Measurements from ENCODE around the gene ZSWIM7. TPM values are rescaled to one million over a fixed set of nuclear protein-coding genes. Genes with fewer than 3 reads are reported as not detected.
"Not testable (repeated sequence)": the region's sequence is repeated elsewhere in the genome, so short reads cannot be mapped to it uniquely, and the experiment has no call there.

The ZSWIM7 gene
- total RNA-seq, 1 experiment from 2014 or later: 41.0 TPM

- Histone ChIP-seq H3K9ac (ENCODE audit: low read length) (no peak overlapping the region), H3K27ac (ENCODE audit: low read length) (no peak overlapping the region), H3K79me2 (ENCODE audit: low read length) (no peaks in the 10 kb centered on the region), H3K9me2 (replicated peaks; ENCODE audit: insufficient read depth, low read length) (no peaks in the 10 kb centered on the region), H2AFZ (ENCODE audit: low read length) (no peak overlapping the region), H3K9me3 (ENCODE audit: low read length) (no peaks in the 10 kb centered on the region), H3K4me3 (ENCODE audit: low read length) (no peak overlapping the region), H4K20me1 (ENCODE audit: insufficient read depth, low read depth, low read length) (no peaks in the 10 kb centered on the region), H3K27me3 (ENCODE audit: low read length) (no peaks in the 10 kb centered on the region), H3K4me1 (ENCODE audit: low read length) (no peaks in the 10 kb centered on the region), H3K4me2 (ENCODE audit: low read depth, low read length, poor library complexity, severe bottlenecking) (no peak overlapping the region), H3K36me3 (ENCODE audit: insufficient read depth, low read length) (no peaks in the 10 kb centered on the region)
- peak; percentile 55 for DNase-seq
Observed at GRCh38 chr17:15942207-15942833, 57.2 kb downstream of the ZSWIM7 start.

GRCh38 chr17:15941781-15942180, 57.7 kb downstream of the ZSWIM7 start:
- H3K4me1 ChIP-seq (ENCODE audit: low read length): no peaks in the 10 kb centered on the region
- H3K36me3 ChIP-seq (ENCODE audit: insufficient read depth, low read length): no peaks in the 10 kb centered on the region
- H3K9me2 ChIP-seq (replicated peaks; ENCODE audit: insufficient read depth, low read length): no peaks in the 10 kb centered on the region
- no peaks in the 10 kb centered on the region for H3K27me3 ChIP-seq (ENCODE audit: low read length)
- H3K4me2 ChIP-seq (ENCODE audit: low read depth, low read length, poor library complexity, severe bottlenecking): no peak overlapping the region
- H4K20me1 ChIP-seq (ENCODE audit: insufficient read depth, low read depth, low read length): no peaks in the 10 kb centered on the region
- H3K9me3 ChIP-seq (ENCODE audit: low read length): no peaks in the 10 kb centered on the region
- H3K4me3 ChIP-seq (ENCODE audit: low read length): no peak overlapping the region
- H3K27ac ChIP-seq (ENCODE audit: low read length): no peak overlapping the region
- H2AFZ ChIP-seq (ENCODE audit: low read length): no peak overlapping the region
- H3K79me2 ChIP-seq (ENCODE audit: low read length): no peaks in the 10 kb centered on the region
- H3K9ac ChIP-seq (ENCODE audit: low read length): no peak overlapping the region
- DNase-seq: no peak

- H3K79me2 ChIP-seq (ENCODE audit: low read length); H3K4me1 ChIP-seq (ENCODE audit: low read length); H3K9me3 ChIP-seq (ENCODE audit: low read length); H3K9me2 ChIP-seq (replicated peaks; ENCODE audit: insufficient read depth, low read length); H4K20me1 ChIP-seq (ENCODE audit: insufficient read depth, low read depth, low read length); H3K27ac ChIP-seq (ENCODE audit: low read length); H3K4me3 ChIP-seq (ENCODE audit: low read length); H3K4me2 ChIP-seq (ENCODE audit: low read depth, low read length, poor library complexity, severe bottlenecking); DNase-seq; H3K27me3 ChIP-seq (ENCODE audit: low read length); H3K9ac ChIP-seq (ENCODE audit: low read length); H2AFZ ChIP-seq (ENCODE audit: low read length); H3K36me3 ChIP-seq (ENCODE audit: insufficient read depth, low read length): not testable (repeated sequence)
Observed at GRCh38 chr17:15936481-15936880, 63.0 kb downstream of the ZSWIM7 start.

GRCh38 chr17:15935891-15936290, 63.6 kb downstream of the ZSWIM7 start:
- Histone ChIP-seq H3K4me1 (ENCODE audit: low read length) (peaks cover 7% of the 10 kb centered on the region), H3K9me2 (replicated peaks; ENCODE audit: insufficient read depth, low read length) (no peaks in the 10 kb centered on the region), H3K9ac (ENCODE audit: low read length) (no peak overlapping the region), H3K79me2 (ENCODE audit: low read length) (no peaks in the 10 kb centered on the region), H3K4me2 (ENCODE audit: low read depth, low read length, poor library complexity, severe bottlenecking) (no peak overlapping the region), H3K36me3 (ENCODE audit: insufficient read depth, low read length) (no peaks in the 10 kb centered on the region), H3K4me3 (ENCODE audit: low read length) (no peak overlapping the region), H3K27me3 (ENCODE audit: low read length) (no peaks in the 10 kb centered on the region), H4K20me1 (ENCODE audit: insufficient read depth, low read depth, low read length) (no peaks in the 10 kb centered on the region), H3K27ac (ENCODE audit: low read length) (no peak overlapping the region), H2AFZ (ENCODE audit: low read length) (no peak overlapping the region), H3K9me3 (ENCODE audit: low read length) (no peaks in the 10 kb centered on the region)
- DNase-seq: no peak

- Histone ChIP-seq H4K20me1 (ENCODE audit: insufficient read depth, low read depth, low read length) (no peaks in the 10 kb centered on the region), H3K4me3 (ENCODE audit: low read length) (no peak overlapping the region), H3K9me3 (ENCODE audit: low read length) (no peaks in the 10 kb centered on the region), H3K9ac (ENCODE audit: low read length) (no peak overlapping the region), H3K79me2 (ENCODE audit: low read length) (no peaks in the 10 kb centered on the region), H3K9me2 (replicated peaks; ENCODE audit: insufficient read depth, low read length) (no peaks in the 10 kb centered on the region), H3K4me2 (ENCODE audit: low read depth, low read length, poor library complexity, severe bottlenecking) (no peak overlapping the region), H3K27me3 (ENCODE audit: low read length) (no peaks in the 10 kb centered on the region), H2AFZ (ENCODE audit: low read length) (no peak overlapping the region), H3K4me1 (ENCODE audit: low read length) (peaks cover 18% of the 10 kb centered on the region), H3K27ac (ENCODE audit: low read length) (no peak overlapping the region), H3K36me3 (ENCODE audit: insufficient read depth, low read length) (no peaks in the 10 kb centered on the region)
- no peak for DNase-seq
Observed at GRCh38 chr17:15934866-15935265, 64.6 kb downstream of the ZSWIM7 start.

- H3K4me3 ChIP-seq (ENCODE audit: low read length): no peak overlapping the region
- no peak for DNase-seq
- no peaks in the 10 kb centered on the region for H3K36me3 ChIP-seq (ENCODE audit: insufficient read depth, low read length)
- peak overlapping the region; percentile 28 for H3K4me2 ChIP-seq (ENCODE audit: low read depth, low read length, poor library complexity, severe bottlenecking)
- H3K9me2 ChIP-seq (replicated peaks; ENCODE audit: insufficient read depth, low read length): no peaks in the 10 kb centered on the region
- no peaks in the 10 kb centered on the region for H3K79me2 ChIP-seq (ENCODE audit: low read length)
- H4K20me1 ChIP-seq (ENCODE audit: insufficient read depth, low read depth, low read length): no peaks in the 10 kb centered on the region
- H2AFZ ChIP-seq (ENCODE audit: low read length): no peak overlapping the region
- no peaks in the 10 kb centered on the region for H3K27me3 ChIP-seq (ENCODE audit: low read length)
- peaks cover 21% of the 10 kb centered on the region for H3K4me1 ChIP-seq (ENCODE audit: low read length)
- H3K27ac ChIP-seq (ENCODE audit: low read length): no peak overlapping the region
- H3K9ac ChIP-seq (ENCODE audit: low read length): no peak overlapping the region
- no peaks in the 10 kb centered on the region for H3K9me3 ChIP-seq (ENCODE audit: low read length)
Observed at GRCh38 chr17:15931394-15931793, 68.1 kb downstream of the ZSWIM7 start.

GRCh38 chr17:15930426-15930825, 69.1 kb downstream of the ZSWIM7 start:
- no peaks in the 10 kb centered on the region for H3K36me3 ChIP-seq (ENCODE audit: insufficient read depth, low read length)

GRCh38 chr17:15929941-15930340, 69.6 kb downstream of the ZSWIM7 start:
- no peak overlapping the region for H3K4me3 ChIP-seq (ENCODE audit: low read length)
- H3K9ac ChIP-seq (ENCODE audit: low read length): no peak overlapping the region
- peaks cover 21% of the 10 kb centered on the region for H3K4me1 ChIP-seq (ENCODE audit: low read length)
- no peaks in the 10 kb centered on the region for H3K9me3 ChIP-seq (ENCODE audit: low read length)
- no peak for DNase-seq
- no peaks in the 10 kb centered on the region for H3K27me3 ChIP-seq (ENCODE audit: low read length)
- H3K36me3 ChIP-seq (ENCODE audit: insufficient read depth, low read length): no peaks in the 10 kb centered on the region
- peak overlapping the region; percentile 32 for H3K4me2 ChIP-seq (ENCODE audit: low read depth, low read length, poor library complexity, severe bottlenecking)
- no peaks in the 10 kb centered on the region for H4K20me1 ChIP-seq (ENCODE audit: insufficient read depth, low read depth, low read length)
- no peak overlapping the region for H2AFZ ChIP-seq (ENCODE audit: low read length)
- H3K9me2 ChIP-seq (replicated peaks; ENCODE audit: insufficient read depth, low read length): no peaks in the 10 kb centered on the region
- H3K27ac ChIP-seq (ENCODE audit: low read length): no peak overlapping the region
- no peaks in the 10 kb centered on the region for H3K79me2 ChIP-seq (ENCODE audit: low read length)

More at GRCh38 chr17:15930426-15930825, 69.1 kb downstream of the ZSWIM7 start:
- DNase-seq: peak; percentile 69
- peak overlapping the region; percentile 7; the same call in 1 of the 2 replicates for H3K9ac ChIP-seq (ENCODE audit: low read length)
- no peaks in the 10 kb centered on the region for H3K27me3 ChIP-seq (ENCODE audit: low read length)
- H3K4me2 ChIP-seq (ENCODE audit: low read depth, low read length, poor library complexity, severe bottlenecking): peak overlapping the region; percentile 32
- H3K4me3 ChIP-seq (ENCODE audit: low read length): no peak overlapping the region
- H3K9me2 ChIP-seq (replicated peaks; ENCODE audit: insufficient read depth, low read length): no peaks in the 10 kb centered on the region
- no peaks in the 10 kb centered on the region for H3K79me2 ChIP-seq (ENCODE audit: low read length)
- peak overlapping the region; percentile 63; the same call in 1 of the 2 replicates for H2AFZ ChIP-seq (ENCODE audit: low read length)
- H3K27ac ChIP-seq (ENCODE audit: low read length): no peak overlapping the region
- no peaks in the 10 kb centered on the region for H3K9me3 ChIP-seq (ENCODE audit: low read length)
- H4K20me1 ChIP-seq (ENCODE audit: insufficient read depth, low read depth, low read length): no peaks in the 10 kb centered on the region
- peaks cover 21% of the 10 kb centered on the region for H3K4me1 ChIP-seq (ENCODE audit: low read length)
